ENCODE results near the gene BAMBI.

GRCh38 chr10:28666751-28667467 is 10.4 kb upstream of the BAMBI start:
- TF ChIP-seq SRF (IDR thresholded peaks at IDR 0.05; ENCODE audit: low read depth) (no peak), CTCF (IDR thresholded peaks at IDR 0.05 in 2 of 3, conservative IDR thresholded peaks at IDR 0.05 in 1 of 3; ENCODE audit: borderline replicate concordance in 1 of 3, insufficient read depth in 1 of 3, low read depth in 2 of 3, low read length in 2 of 3) (no peak), EZH2phosphoT487 (IDR thresholded peaks at IDR 0.05; ENCODE audit: borderline replicate concordance) (no peak), TCF7L2 (IDR thresholded peaks at IDR 0.05; ENCODE audit: borderline replicate concordance, extremely low read depth, insufficient read depth, insufficient read length) (no peak), EGR1 (IDR thresholded peaks at IDR 0.05; ENCODE audit: low read depth) (no peak), YY1 (IDR thresholded peaks at IDR 0.05; ENCODE audit: extremely low read depth, insufficient replicate concordance, low read depth, low read length) (no peak)
